GM19240 (cell line): ENCODE measurements around the gene FAM117A.

Source experiments
- DNase-seq: peaks from one replicate; pipeline ENCODE4 v3.0.0; 2011; ENCODE audit warnings: low spot score; ENCODE audit not compliant: insufficient read length

Gene FAM117A, protein sequence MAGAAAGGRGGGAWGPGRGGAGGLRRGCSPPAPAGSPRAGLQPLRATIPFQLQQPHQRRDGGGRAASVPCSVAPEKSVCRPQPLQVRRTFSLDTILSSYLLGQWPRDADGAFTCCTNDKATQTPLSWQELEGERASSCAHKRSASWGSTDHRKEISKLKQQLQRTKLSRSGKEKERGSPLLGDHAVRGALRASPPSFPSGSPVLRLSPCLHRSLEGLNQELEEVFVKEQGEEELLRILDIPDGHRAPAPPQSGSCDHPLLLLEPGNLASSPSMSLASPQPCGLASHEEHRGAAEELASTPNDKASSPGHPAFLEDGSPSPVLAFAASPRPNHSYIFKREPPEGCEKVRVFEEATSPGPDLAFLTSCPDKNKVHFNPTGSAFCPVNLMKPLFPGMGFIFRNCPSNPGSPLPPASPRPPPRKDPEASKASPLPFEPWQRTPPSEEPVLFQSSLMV

DNA sequence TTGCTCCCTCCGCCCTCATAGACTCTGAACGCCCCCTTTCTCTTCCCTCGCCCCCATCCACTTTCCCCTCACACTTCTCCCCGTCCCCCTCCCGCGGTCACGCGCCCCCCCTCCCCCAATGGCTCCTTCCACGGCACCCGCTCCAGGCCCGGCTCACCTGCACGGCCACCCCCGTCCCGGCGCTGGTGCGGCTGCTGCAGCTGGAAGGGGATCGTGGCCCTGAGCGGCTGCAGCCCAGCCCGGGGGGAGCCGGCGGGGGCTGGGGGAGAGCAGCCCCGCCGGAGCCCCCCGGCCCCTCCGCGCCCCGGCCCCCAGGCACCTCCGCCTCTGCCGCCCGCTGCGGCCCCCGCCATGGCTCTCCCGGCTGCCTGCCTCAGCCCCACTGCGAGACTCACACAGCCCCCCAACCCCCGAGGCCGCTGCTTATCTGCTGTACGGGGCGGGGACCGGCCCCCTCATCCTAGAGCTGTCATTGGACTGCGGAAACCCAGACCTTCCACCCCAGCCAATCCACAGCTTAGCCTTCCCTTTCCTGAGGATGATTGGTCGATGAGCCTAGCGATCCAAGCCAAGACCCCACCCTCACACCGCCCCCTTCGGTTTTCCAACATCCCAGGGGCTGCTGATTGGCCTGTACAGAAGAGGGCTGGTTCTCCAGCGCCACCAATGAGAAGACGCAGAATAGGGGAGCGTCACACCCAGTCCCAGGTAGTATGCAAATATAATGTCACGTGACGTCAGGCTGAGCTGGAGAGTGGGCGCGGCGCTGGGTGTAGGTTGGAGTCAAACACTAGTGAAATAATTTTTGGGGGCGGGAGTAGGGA, at the start of gene FAM117A:
TSS of gene FAM117A (minus strand) at position 397 of the 824 bp plus-strand sequence. CDS start at position 353, 44 bp downstream.
- peak; percentile 98 for DNase-seq

DNA sequence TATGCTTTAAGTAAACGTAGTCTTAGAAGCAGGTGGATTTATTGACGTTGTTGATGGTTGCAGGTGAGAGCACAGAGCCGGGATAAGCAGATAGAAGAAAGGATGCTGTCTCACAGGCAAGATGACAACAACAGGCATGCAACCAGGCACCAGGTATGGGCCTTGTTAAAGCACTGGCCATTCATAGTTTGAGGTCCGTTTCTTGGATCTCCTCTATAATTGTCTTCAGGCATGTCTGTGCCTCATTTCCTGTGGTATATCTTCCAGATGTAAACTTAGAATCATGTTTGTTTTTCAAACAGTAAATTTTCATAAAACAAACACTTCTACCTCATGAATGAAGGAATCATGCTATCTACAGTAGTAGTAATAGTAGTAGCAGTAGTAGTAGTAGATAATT, 45.1 kb upstream of the FAM117A start:
- no peak for DNase-seq

DNA sequence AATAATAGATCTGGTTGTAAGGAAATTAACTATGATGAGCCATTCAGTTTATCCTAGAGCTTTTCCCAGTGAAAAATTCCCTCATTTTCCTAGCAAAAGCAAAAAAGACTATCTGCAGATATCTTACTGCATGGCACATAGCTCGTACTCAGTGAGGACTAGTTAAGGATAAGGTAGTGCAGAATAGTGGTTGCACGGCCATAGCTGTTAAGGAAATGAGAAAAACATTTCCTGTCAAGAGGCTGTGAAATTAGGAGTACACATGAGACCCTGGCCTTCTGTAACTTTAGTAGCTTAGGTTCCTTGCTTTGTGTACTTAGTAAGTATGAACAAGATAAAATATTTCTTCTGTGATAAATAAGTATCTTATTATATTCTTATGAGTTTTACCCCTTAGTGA, 34.8 kb upstream of the FAM117A start:
- DNase-seq, result no peak

DNA sequence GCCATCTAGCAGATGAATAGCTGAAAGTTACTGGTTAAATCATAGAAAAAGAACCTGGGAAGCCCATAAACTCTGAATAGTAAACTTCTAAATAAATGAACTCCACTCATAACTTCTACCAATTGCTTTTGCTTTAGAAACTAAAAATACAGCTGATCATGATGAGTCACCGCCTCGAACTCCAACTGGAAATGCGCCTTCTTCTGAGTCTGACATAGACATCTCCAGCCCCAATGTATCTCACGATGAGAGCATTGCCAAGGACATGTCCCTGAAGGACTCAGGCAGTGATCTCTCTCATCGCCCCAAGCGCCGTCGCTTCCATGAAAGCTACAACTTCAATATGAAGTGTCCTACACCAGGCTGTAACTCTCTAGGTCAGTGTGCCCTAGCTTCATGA, 34.3 kb upstream of the FAM117A start:
- DNase-seq, result no peak

DNA sequence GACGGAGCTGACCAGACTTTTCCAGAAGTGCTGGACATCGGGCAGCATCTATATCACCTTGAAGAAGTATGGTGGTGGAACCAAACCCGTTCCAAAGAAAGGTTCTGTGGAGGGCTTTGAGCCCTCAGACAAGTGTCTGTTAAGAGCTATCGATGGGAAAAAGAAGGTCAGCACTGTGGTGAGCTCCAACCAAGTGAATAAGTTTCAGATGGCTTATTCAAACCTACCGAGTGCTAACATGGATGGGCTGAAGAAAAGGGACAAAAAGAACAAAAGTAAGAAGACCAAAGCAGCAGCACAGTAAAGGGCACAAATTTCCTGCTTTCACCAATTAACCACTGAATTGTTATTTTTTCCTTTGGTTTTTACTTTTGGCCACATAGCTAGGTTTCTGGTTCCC, 31.4 kb upstream of the FAM117A start:
- no peak for DNase-seq

DNA sequence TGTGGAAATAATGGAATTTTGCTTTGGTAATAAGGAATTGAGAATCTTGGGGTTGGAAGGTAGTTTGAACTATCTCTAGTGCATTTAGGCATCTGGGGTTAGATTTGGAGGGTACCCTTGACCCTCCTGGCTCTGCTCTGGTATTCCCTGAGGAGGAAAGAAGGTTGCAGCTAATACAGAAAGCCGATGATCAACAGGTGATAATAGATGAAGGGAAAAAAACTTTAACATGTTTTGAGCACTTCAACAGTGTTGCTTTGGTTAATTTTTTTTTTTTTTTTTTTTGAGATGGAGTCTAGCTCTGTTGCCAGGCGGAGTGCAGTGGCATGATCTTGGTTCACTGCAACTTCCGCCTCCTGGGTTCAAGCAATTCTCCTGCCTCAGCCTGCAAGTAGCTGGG, 29.4 kb upstream of the FAM117A start:
- DNase-seq, result no peak

DNA sequence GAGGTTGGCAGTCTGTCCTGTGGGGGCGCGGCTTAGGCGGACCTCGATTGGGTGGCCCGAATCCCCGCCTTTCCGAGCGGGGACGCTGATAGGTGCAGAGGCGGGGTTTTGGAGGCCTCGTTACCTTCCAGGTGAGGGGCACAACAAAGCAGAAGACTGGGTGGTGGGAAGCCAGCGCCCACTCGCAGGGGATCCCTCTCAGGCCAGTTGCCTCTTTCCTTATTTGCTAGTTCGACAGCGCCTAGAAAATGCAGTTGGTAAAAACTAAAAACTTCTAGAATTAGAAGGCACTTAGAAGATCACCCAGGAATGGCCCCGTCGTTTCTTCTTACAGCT, 25.3 kb upstream of the FAM117A start:
- DNase-seq, result peak; percentile 92

DNA sequence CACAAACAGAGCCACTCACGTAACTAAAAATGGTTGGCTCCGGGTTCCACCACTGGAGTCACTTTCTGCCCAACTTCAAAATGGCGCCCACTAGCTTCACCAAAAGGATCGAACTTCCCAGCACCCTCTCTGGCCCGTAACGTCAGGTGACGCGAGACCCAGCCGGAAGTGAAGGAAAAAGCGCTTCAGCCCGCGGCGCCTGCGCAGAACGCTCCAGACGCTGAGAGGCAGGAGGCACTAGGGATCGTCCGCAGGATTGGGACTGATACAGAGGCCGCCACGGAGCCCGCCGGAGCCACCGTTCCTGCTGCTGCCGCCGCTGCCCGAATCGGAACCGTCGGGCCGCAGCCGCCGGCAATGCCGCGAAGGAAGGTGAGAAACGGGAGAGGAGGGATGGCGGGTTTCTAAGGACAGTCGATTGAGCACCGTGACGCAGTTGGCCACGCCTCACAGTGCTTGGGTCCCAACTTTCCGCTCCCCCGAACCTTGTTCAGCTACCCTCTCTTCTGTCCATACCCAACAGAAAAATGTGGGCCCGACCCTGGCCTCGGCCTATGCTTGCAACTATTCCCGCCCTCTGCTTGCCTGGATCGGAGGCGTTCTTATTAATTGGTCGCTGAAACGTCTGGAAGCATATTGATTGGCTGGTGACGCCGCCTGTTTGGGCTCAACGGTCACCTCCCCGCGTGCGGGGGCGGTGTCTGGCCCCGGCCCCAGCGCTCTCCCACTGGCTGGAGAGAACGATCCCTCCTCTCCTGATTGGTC, 24.7 kb upstream of the FAM117A start, which contains the start of gene KAT7:
TSS of gene KAT7 (plus strand) at position 204 of the 765 bp plus-strand sequence. CDS start at position 358, 154 bp downstream.
- DNase-seq, result peak; percentile 45

DNA sequence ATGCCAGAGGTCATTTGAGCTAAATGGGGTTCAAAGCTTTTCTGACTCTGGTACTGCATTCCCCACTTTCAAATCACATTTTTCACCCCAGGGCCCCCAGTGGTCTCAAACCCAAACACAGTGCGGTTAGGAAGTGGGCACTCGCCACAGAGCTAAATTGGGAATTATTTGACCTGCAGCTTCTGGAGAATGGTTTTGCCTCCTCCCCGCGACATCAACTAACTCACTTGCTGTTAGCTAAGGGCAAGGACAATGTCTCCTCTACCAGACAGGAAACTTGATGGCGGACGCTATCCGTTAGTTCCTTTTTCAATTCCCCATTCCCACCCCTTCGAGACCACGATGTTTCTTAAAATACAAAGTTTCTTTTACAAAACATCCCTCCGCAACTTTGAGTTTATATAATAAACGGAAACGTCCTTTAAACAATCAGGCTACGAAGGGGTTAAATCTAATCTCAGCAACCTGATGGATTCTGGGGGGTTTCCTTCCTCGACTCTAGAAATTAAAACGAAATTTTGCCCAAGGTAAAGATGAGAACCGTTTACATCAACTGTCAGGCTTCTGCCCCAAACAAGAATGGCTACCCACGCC, 24.1 kb upstream of the FAM117A start:
- DNase-seq, result no peak

DNA sequence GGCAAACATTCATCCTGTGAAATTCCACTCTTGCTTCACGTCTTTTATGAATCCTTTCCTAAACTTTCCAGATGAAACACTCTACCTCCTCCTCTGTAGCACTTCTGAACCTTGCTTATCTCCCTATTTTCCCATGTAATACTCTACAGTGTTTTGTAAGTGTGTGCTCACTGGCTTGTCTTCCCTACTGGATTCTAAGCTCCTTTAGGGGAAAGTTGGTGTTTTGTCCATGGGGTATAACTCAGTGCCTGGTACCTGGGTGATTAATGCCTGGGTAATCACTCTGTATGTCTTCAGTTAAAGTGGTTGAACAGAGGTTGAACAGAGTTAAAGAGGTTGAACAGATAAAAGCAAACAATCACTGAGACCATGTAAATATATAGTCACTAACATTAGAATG, 20.7 kb upstream of the FAM117A start:
- no peak for DNase-seq

DNA sequence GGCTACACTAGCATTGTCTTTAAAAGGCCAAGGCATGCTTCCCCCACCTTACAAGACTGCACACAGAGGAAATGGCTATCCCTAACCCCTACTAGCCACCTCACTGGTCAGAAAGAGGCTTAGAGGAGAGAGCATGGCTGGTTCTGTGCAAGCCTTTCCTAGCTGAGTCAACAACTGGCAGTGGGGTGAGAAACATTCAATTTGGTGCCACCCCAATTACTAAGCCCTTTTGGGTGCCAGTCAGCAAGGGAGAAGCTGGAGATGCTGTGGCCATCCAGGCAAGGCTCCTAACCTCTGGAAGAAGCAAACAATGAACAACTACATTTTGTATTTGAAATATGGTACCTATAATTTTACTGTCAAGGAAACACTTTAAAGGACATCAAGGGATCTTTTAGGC, 19.9 kb upstream of the FAM117A start:
- DNase-seq, result no peak

DNA sequence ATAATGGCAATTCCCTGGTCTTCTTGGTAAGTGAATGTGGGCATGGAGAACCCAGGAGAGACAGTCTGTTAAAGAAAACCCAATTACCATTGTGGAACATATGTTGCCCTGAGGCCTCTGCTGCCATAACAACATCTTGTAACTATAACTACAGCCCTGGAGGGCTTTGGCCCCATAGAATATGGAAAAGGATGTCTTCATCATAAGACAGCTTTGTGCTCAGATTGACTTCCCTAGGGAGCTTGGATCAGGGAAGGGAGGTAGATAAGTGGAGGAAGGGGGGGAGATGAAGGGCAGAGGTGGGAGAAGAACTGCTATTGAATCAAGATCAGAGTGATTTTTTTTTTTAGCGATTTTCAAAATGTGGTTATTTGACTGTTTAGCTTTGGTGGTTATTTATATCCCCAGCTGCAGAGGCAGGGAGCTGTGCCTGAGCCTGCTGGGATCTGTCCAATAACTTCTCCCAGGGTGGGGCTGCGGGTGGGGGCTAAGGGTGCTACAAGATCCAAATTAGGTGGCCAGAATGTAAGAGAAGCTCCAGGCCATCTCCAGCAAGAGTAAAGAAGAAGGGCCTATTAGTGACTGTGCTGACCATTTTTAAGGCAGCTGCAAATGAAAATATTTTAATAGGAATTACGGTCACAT, 19.3 kb upstream of the FAM117A start:
- DNase-seq, result no peak

DNA sequence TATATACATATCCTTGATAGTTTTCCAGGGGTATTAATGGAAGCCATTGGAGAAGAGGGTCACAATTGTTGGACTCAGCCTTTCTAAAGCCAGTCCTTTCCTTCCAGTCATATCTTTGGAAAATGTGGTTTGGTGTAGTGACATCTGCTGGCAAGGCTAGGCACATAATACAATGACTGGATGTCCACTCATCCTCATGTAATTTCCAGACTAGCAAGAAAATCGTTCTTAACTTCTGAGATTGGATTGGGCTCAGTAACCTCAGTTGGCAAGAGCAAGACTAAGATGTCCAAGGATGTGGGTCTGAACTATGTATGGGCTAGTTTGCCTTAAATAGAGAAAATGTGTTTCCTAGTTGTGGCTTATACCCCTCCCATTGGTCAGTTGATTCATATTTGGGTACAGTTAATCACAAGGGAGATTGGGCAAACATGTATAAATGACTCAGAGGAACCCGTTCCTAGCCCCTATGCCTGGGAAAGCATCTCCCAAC, 15.9 kb upstream of the FAM117A start:
- DNase-seq, result no peak

DNA sequence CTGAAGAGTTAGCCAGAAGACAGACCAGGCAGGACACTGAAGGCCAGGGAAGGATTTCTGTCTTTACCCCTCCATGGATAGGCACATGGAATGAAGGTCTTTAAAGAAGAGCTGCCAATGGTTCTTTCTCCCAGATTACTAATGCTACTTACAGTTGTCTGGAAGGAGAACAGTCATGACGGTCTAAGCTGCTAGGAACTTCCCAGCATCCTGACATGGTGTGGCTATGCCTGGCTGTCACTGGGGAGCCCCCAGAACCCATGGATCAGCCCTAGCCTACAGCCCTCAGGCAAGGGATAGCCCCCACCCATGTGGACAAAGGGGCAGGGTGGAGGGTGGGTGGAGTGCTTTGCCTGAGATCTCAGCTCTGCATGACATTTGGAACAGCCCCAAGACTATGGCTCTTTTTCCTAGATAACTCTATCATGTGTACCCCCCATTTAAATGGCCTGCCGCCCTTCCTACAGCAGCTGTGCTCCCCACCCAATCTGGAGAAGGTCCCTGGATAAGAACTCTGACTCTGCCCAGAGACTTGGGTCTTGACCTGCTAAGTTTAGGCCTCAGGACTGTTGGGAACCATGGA, 15.3 kb upstream of the FAM117A start:
- no peak for DNase-seq

DNA sequence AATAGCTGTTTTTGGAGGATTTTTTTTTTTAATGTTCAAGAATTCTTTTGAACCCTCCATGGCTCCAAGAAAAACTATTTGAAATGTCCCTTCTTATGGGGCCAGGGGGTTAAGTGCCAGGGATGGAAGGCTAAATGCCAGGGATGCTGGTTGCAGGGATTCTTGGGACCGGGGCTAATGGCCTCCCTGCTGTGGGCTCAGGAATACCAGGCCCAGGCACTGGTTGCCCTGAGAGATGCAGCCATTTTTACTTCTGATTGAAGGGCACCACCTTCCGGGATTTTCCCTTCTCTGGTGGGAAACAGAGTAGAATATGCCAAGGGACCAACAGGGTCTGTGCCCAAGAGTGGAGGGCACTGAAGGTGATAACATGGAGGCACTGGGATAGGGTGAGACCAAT, 13.6 kb upstream of the FAM117A start:
- no peak for DNase-seq

DNA sequence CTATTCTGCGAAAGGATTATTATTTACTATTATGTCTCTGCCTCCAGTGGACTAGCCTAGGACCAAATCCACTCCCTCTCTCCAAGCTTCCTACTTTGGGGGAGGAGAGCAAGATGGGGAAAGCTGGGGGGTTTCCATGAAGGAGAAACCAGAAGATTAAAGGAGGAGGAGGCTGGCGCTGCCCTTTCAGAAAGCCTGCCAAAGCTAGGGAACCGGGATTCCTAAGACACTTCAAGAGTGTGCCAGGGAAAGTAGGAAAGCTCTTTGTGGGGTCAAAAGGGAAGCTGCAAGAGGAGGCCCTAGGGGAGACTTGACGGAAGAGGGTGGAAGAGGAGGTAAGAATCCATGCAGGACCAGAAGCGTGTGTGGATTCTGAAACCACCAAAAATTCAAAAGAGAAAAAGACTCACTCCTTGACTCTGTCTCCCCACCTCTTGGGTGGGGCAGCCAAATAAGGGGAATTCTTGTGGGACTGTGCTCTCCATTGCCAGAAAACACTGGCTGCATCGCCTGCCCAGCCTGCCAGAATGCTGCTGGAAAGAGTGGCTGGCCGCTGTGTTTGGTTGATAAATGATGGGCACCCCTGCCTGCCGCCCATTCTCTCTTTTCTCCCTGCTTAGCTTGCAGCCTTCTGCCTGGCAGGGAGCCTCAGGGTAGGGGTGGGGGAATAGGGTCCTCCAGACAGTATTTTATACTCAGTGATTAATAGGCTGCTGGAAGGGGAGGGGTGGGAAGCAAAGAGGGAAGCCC, 12.8 kb upstream of the FAM117A start:
- DNase-seq, result no peak

DNA sequence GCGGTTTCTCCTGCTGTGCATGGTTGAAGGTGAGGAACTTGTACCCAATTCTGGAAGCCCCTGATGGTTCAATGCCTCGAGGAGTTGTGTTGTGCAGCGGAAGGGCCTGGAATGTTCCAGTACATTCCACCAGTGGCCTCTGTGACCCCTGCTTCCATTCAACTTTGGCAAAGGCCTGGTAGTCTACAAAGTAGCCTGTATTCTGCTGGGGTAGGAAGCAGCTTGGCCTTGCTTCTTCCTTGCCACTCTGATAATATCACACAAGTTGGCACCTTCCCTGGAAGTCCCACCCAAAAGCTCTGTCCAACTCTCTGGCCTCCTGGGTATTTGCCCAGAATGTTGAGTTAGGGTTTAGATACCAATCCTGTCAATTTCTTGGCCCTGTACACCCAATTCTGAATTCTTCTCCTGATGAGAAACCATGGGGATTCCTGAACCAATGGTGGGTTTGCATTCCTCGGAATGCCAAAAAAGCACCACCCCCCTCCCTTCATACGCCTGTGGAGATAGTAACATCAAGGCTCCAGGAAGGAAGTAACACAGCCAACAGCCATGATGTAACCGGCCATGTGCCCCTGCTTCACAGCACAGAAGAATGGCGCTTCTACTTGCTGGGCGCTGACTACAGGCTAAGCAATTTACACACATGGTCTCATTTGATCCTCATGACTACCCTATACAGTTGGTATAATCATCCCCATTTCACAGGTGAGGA, 11.8 kb upstream of the FAM117A start:
- no peak for DNase-seq

DNA sequence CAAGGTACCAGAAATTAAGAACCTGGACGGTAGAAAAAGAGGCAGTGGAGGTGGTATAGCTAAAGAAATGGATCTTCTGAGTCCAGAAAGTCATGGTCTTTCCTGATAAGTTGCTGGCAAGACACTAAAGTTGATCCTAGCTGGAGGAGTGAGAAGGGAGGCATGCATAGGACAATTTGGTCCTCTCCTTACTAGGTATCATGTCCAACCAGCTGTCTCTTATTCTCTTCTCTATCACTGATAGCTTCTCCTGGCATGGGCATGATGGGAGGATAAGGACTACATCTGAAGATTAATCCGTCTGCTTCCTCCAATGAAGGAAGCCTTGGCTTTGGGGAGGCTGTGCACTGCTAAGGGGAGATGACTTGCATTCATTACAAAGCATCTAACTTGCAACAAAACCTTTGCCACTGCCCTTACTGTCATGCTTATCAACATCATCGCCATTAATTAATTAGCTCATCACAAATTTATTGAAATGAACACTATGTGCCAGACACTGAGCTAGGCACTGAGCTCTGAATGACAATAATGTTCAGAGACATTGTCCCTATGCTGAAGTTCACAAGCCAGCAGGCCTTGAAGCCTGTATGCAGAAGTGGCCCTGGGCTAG, 3.1 kb upstream of the FAM117A start:
- no peak for DNase-seq
